Neutrophil (primary cell): ENCODE results near the gene PLPPR4.

Experiments used
- H3K27ac ChIP-seq: fragments of 200-600 bp; sonication (generic); 2 replicates; pipeline ENCODE4 v1.5.1; 2016; ENCODE audit warnings: mild to moderate bottlenecking, moderate library complexity
- H3K27me3 ChIP-seq: fragments of 200-600 bp; sonication (generic); 2 replicates; pipeline ENCODE4 v1.6.0; 2016; ENCODE audit warnings: mild to moderate bottlenecking
- H3K36me3 ChIP-seq: fragments of 200-600 bp; sonication (generic); 2 replicates; pipeline ENCODE4 v1.5.1; 2017
- H3K4me1 ChIP-seq, 2 experiments: fragments of 200-600 bp in 1 of 2; sonication (generic) in 1 of 2; 1 replicate in 1 of 2; 2 replicates in 1 of 2; pipeline versions ENCODE4 v1.5.1 to v1.6.1; 2013 to 2016; ENCODE audit warnings: low read depth in 1 of 2, low read length in 1 of 2, mild to moderate bottlenecking in 1 of 2, moderate library complexity in 1 of 2; ENCODE audit not compliant: control insufficient read depth in 1 of 2, insufficient read depth in 1 of 2
- H3K4me3 ChIP-seq, 2 experiments: fragments of 200-600 bp in 1 of 2; sonication (generic) in 1 of 2; 1 replicate in 1 of 2; 2 replicates in 1 of 2; pipeline ENCODE4 v1.5.1; 2013 to 2016; ENCODE audit warnings: low read depth in 1 of 2, low read length in 1 of 2, mild to moderate bottlenecking in 1 of 2, moderate library complexity in 1 of 2
- H3K9me3 ChIP-seq: fragments of 200-600 bp; sonication (generic); 2 replicates; pipeline ENCODE4 v1.5.1; 2016
- TF ChIP-seq, protein P1 (sequence below): fragments of 200-600 bp; sonication (generic); IDR thresholded peaks from 2 replicates; pipeline ENCODE4 v1.5.1; 2016; ENCODE audit warnings: antibody characterized with exemption

Gene PLPPR4

DNA sequence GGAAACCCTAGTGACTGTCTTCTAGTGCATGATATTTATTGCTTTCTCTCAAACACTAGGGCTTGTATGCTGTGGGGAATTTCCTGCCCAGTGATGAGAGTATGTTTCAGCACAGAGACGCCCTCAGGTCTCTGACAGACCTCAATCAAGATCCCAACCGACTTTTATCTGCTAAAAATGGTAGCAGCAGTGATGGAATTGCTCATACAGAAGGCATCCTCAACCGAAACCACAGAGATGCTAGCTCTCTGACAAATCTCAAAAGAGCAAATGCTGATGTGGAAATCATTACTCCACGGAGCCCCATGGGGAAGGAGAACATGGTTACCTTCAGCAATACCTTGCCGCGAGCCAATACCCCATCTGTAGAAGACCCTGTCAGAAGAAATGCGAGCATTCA, 41.3 kb downstream of the PLPPR4 start:
- Histone ChIP-seq H3K4me1 (no peaks in the 10 kb centered on the region), H3K36me3 (no peaks in the 10 kb centered on the region), H3K27me3 (no peaks in the 10 kb centered on the region), H3K9me3 (no peaks in the 10 kb centered on the region), H3K27ac (no peak overlapping the region), H3K4me3 (no peak overlapping the region)
- TF ChIP-seq, protein P1, sequence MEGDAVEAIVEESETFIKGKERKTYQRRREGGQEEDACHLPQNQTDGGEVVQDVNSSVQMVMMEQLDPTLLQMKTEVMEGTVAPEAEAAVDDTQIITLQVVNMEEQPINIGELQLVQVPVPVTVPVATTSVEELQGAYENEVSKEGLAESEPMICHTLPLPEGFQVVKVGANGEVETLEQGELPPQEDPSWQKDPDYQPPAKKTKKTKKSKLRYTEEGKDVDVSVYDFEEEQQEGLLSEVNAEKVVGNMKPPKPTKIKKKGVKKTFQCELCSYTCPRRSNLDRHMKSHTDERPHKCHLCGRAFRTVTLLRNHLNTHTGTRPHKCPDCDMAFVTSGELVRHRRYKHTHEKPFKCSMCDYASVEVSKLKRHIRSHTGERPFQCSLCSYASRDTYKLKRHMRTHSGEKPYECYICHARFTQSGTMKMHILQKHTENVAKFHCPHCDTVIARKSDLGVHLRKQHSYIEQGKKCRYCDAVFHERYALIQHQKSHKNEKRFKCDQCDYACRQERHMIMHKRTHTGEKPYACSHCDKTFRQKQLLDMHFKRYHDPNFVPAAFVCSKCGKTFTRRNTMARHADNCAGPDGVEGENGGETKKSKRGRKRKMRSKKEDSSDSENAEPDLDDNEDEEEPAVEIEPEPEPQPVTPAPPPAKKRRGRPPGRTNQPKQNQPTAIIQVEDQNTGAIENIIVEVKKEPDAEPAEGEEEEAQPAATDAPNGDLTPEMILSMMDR: no peak

GRCh38 chr1:99306056-99306455, 41.8 kb downstream of the PLPPR4 start:
- TF ChIP-seq, protein P1: no peak
- H3K4me3 ChIP-seq: no peak overlapping the region
- H3K36me3 ChIP-seq: no peaks in the 10 kb centered on the region
- H3K27me3 ChIP-seq: no peaks in the 10 kb centered on the region
- no peak overlapping the region for H3K27ac ChIP-seq
- H3K4me1 ChIP-seq: no peaks in the 10 kb centered on the region
- no peaks in the 10 kb centered on the region for H3K9me3 ChIP-seq

GRCh38 chr1:99306644-99307043, 42.4 kb downstream of the PLPPR4 start:
- Histone ChIP-seq H3K27ac (no peak overlapping the region), H3K4me1 (no peaks in the 10 kb centered on the region), H3K9me3 (no peaks in the 10 kb centered on the region), H3K27me3 (no peaks in the 10 kb centered on the region), H3K36me3 (no peaks in the 10 kb centered on the region), H3K4me3 (no peak overlapping the region)
- TF ChIP-seq, protein P1: no peak

DNA sequence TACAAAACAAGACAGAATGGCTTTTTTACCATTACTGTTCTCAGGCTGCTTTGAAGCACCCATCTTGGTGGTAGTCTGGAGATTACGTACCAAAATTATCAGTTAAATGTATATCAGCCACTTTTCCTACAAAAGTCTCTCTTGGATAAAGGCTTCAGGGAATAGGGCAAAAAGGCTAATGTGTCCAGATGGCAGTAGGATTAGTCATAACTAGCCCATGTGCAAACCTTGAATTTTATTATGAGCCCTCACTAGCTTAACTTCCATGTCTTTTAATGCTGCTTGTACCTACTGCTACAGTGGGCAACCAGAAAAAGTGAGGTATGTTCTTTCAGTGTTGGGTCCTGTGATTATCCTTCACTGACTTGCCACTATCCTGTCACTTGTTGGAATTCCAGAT, 51.0 kb downstream of the PLPPR4 start:
- no peak overlapping the region for H3K27ac ChIP-seq
- H3K9me3 ChIP-seq: no peaks in the 10 kb centered on the region
- no peaks in the 10 kb centered on the region for H3K4me1 ChIP-seq
- no peaks in the 10 kb centered on the region for H3K27me3 ChIP-seq
- no peaks in the 10 kb centered on the region for H3K36me3 ChIP-seq
- TF ChIP-seq, protein P1: no peak
- no peak overlapping the region for H3K4me3 ChIP-seq

- TF ChIP-seq, protein P1: no peak
- H3K27me3 ChIP-seq: no peaks in the 10 kb centered on the region
- no peaks in the 10 kb centered on the region for H3K4me1 ChIP-seq
- no peaks in the 10 kb centered on the region for H3K36me3 ChIP-seq
- no peak overlapping the region for H3K4me3 ChIP-seq
- no peaks in the 10 kb centered on the region for H3K9me3 ChIP-seq
- H3K27ac ChIP-seq: no peak overlapping the region
These were observed 62.1 kb downstream of the PLPPR4 start for GRCh38 chr1:99326215-99326949.
